Lung (tissue), 12 donors: ENCODE results near the gene PNKP. TPM values are rescaled to one million over a fixed set of nuclear protein-coding genes. Genes with fewer than 3 reads are reported as not detected.

ENCODE experiments used
- ATAC-seq: fragments of 200-7000 bp; cut with Tn5 transposase; one replicate; pipeline ENCODE4 v1.9.1; 2020; ENCODE audit warnings: moderate number of reproducible peaks; ENCODE audit not compliant: insufficient read depth, low FRiP score
- DNase-seq, 3 donors: peaks; one replicate each; pipeline ENCODE4 v3.0.0-alpha.2; 2013 to 2017
- H3K27ac ChIP-seq, 2 donors: one replicate each; pipeline ENCODE4 v1.5.1; 2013; ENCODE audit warnings: mild to moderate bottlenecking in 2 of 2, moderate library complexity in 2 of 2, control low read depth in 1 of 2, inconsistent platforms in 1 of 2, low read depth in 1 of 2, low read length in 1 of 2
- H3K27me3 ChIP-seq, 3 donors: one replicate each; pipeline ENCODE4 v1.5.1; 2013; ENCODE audit warnings: low read length in 2 of 3; ENCODE audit not compliant: control insufficient read depth in 3 of 3, insufficient read depth in 3 of 3
- H3K36me3 ChIP-seq, 4 donors: one replicate each; pipeline ENCODE4 v1.5.1; 2013; ENCODE audit warnings: low read length in 4 of 4, mild to moderate bottlenecking in 1 of 4, moderate library complexity in 1 of 4; ENCODE audit not compliant: control insufficient read depth in 4 of 4, insufficient read depth in 4 of 4
- H3K4me1 ChIP-seq, 5 donors: one replicate each; pipeline ENCODE4 v1.5.1; 2013; ENCODE audit warnings: low read length in 5 of 5, mild to moderate bottlenecking in 2 of 5, moderate library complexity in 1 of 5; ENCODE audit not compliant: control insufficient read depth in 5 of 5, insufficient read depth in 5 of 5
- H3K4me3 ChIP-seq: one replicate; pipeline ENCODE4 v1.5.1; 2013; ENCODE audit warnings: mild to moderate bottlenecking, control low read depth, moderate library complexity
- H3K9ac ChIP-seq, 2 donors: one replicate each; pipeline ENCODE4 v1.5.1; 2013; ENCODE audit warnings: low read length in 2 of 2, control low read depth in 1 of 2; ENCODE audit not compliant: insufficient read depth in 1 of 2
- H3K9me3 ChIP-seq, 4 donors: one replicate each; pipeline ENCODE4 v1.5.1; 2013; ENCODE audit warnings: low read length in 3 of 4, mild to moderate bottlenecking in 1 of 4, moderate library complexity in 1 of 4; ENCODE audit not compliant: control insufficient read depth in 4 of 4, insufficient read depth in 3 of 4
- WGBS, 2 donors: extraction: QIAGEN DNeasy Blood & Tissue Kit; methylation state at CpG; one replicate each; pipeline ENCODE4 v1.1.7; 2013; 5-methylcytosine and 5-hydroxymethylcytosine counted together
- polyA plus RNA-seq, 2 donors: library from polyadenylated mRNA; stranded (reverse); fragments of 200-250 nt; gene quantifications; one replicate each; pipeline ENCODE4 v1.2.1, GENCODE V29; 2013
- total RNA-seq, 2 donors: library from RNA; depleted of rRNA in 1 of 2; stranded (reverse); fragments of >200 nt in 1 of 2; gene quantifications; one replicate each; pipeline ENCODE4 v1.2.1, GENCODE V29; 2014 to 2021
- TF ChIP-seq, protein P1 (sequence below): IDR thresholded peaks from 2 replicates; pipeline ENCODE4 v1.5.1; 2012; ENCODE audit warnings: mild to moderate bottlenecking; ENCODE audit errors: control extremely low read depth, extremely low read depth
- donor health status: control.
- donor health status: control.
- donor health status: Bipolar disorder and iron deficiency.
- donor health status: healthy.
- donor health status: DM: yes; HTN: yes; CAD: no.

PNKP gene
- total and polyA plus RNA-seq, 4 donors: 44.7 to 120 (median 64.2) TPM

DNA sequence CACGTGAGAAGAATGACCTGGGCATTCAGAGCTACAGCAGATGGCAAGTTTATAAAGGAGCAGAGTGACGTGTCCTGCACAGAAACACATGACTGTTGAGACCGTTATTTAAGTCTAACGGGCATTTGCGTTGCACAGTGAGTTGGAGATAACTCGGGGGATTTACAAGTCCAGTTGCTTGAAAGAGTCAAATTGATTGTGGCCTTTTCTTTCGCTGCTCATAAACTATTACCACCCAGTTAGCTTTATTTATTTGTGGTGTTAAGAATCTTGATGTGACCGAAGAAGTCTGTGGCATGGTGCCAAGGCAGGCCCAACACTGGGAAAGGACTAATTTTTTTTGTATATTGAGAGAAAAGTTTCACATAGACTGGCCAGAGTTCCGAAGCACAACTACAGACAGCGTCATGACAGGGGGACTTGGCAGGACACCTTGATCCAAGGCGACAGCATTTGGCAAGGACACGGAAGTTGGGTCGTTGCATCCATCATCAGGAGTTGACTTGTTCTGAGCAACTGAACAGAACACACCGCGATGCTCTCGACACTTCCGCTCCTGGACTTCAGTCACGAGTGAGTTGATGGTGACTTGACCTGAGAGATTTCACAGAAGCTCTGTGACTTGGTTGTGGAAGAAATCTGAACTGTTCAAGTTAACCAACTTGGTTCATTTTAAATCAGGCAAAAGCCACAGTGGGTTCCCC is 28.3 kb downstream of the PNKP start:
- DNase-seq (peak; percentile 62 to 74 (median 73)), ATAC-seq (no peak)
- Histone ChIP-seq H3K36me3 (peaks cover 12 to 48% (median 42%) of the 10 kb centered on the region in 4 donors), H3K27me3 (no peaks in the 10 kb centered on the region), H3K9me3 (no peaks in the 10 kb centered on the region), H3K9ac (no peak overlapping the region), H3K4me1 (peaks cover 0 to 22% (median 0%) of the 10 kb centered on the region in 5 donors), H3K4me3 (no peak overlapping the region), H3K27ac (no peak overlapping the region)
- WGBS, 2 donors: 86 to 92% methylated on average over 18 of the region's 18 CpGs
- TF ChIP-seq, protein P1, sequence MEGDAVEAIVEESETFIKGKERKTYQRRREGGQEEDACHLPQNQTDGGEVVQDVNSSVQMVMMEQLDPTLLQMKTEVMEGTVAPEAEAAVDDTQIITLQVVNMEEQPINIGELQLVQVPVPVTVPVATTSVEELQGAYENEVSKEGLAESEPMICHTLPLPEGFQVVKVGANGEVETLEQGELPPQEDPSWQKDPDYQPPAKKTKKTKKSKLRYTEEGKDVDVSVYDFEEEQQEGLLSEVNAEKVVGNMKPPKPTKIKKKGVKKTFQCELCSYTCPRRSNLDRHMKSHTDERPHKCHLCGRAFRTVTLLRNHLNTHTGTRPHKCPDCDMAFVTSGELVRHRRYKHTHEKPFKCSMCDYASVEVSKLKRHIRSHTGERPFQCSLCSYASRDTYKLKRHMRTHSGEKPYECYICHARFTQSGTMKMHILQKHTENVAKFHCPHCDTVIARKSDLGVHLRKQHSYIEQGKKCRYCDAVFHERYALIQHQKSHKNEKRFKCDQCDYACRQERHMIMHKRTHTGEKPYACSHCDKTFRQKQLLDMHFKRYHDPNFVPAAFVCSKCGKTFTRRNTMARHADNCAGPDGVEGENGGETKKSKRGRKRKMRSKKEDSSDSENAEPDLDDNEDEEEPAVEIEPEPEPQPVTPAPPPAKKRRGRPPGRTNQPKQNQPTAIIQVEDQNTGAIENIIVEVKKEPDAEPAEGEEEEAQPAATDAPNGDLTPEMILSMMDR: no peak

DNA sequence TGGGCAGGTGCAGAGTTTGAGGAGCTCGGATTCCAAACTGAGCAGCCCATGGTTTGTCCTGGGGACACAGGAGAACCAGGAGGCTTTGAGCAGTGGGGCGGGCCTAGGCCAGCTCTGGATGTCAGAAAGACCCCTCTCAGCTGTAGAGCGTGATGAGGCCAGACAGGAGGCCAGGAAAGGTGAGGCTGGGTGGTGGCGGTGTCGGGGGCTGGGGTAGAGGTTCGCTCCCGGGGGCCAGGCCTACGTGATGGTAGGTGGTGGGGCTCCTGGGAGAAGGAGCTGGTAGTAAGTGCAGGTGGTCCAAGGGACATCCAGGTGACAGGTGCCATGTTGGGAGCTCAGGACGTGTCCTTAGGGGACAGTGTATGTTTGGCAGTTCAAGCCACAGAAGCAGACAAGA is 30.0 kb downstream of the PNKP start:
- H3K27me3 ChIP-seq: no peaks in the 10 kb centered on the region
- no peak overlapping the region for H3K4me3 ChIP-seq
- TF ChIP-seq, protein P1: no peak
- DNase-seq (no peak), ATAC-seq (no peak)
- no peak overlapping the region for H3K9ac ChIP-seq
- peaks cover 0 to 22% (median 0%) of the 10 kb centered on the region in 5 donors for H3K4me1 ChIP-seq
- no peak overlapping the region for H3K27ac ChIP-seq
- WGBS, 2 donors: 97 to 98% methylated on average over 9 of the region's 9 CpGs
- no peaks in the 10 kb centered on the region for H3K9me3 ChIP-seq
- peaks cover 15 to 60% (median 49%) of the 10 kb centered on the region in 4 donors for H3K36me3 ChIP-seq

DNA sequence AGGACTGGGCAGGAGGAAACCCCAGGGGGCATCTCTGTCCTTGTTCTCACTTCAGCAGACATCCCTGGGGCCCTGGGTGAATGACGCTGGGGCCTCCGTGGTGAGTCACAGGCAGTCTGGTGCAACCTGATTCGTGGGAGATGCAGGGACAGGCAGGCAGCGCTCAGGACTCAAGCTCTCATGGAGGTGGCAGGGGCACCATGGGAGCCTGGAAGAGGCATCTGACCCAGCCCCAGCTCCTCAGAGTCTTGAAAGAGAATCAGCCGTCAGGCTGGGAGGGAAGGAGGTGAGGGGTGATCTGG is 30.4 kb downstream of the PNKP start:
- TF ChIP-seq, protein P1: no peak
- no peak for ATAC-seq

More for the DNA sequence above, 30.4 kb downstream of the PNKP start:
- H3K4me1 ChIP-seq: peaks cover 0 to 22% (median 0%) of the 10 kb centered on the region in 5 donors
- H3K27me3 ChIP-seq: no peaks in the 10 kb centered on the region
- H3K9me3 ChIP-seq: no peaks in the 10 kb centered on the region
- H3K36me3 ChIP-seq: peaks cover 15 to 64% (median 52%) of the 10 kb centered on the region in 4 donors
- no peak overlapping the region for H3K4me3 ChIP-seq
- H3K27ac ChIP-seq: no peak overlapping the region
- WGBS, 2 donors: 91 to 96% methylated on average over 5 of the region's 5 CpGs
- H3K9ac ChIP-seq: no peak overlapping the region
- DNase-seq: no peak
